CD8-positive, alpha-beta memory T cell (primary cell): Measurements from ENCODE around the gene LDHAL6A. TPM values are rescaled to one million over a fixed set of nuclear protein-coding genes. Genes with fewer than 3 reads are reported as not detected.

Experiments
- CTCF ChIA-PET: fragments of 350-600 bp; sonication (Branson Sonifier 250); formaldehyde crosslinking; loops from one replicate; lab custom pipeline; 2021; ENCODE audit warnings: antibody characterized with exemption; lab: Charles Lee
- POLR2A ChIA-PET: fragments of 350-600 bp; sonication (Branson Sonifier 250); formaldehyde crosslinking; loops from one replicate; lab custom pipeline; 2021; ENCODE audit warnings: antibody characterized with exemption; lab: Charles Lee
- DNase-seq, 5 donors: peaks; one replicate each; pipeline versions ENCODE4 v3.0.0 to v3.0.0-alpha.2; 2020 to 2022; ENCODE audit warnings: mixed read lengths in 1 of 5
- H3K27ac ChIP-seq: one replicate; pipeline ENCODE4 v1.7.0; 2013; ENCODE audit warnings: low read depth, mild to moderate bottlenecking, low read length, moderate library complexity
- H3K27me3 ChIP-seq: 2 replicates; pipeline ENCODE4 v1.7.0; 2013; ENCODE audit warnings: low read length, mild to moderate bottlenecking; ENCODE audit not compliant: insufficient read depth, poor library complexity, severe bottlenecking
- H3K36me3 ChIP-seq: 2 replicates; pipeline ENCODE4 v1.7.0; 2013; ENCODE audit warnings: mild to moderate bottlenecking, low read length, moderate library complexity; ENCODE audit not compliant: insufficient read depth
- H3K4me1 ChIP-seq: 2 replicates; pipeline ENCODE4 v1.7.0; 2013; ENCODE audit warnings: mild to moderate bottlenecking, low read length, moderate library complexity; ENCODE audit not compliant: insufficient read depth
- H3K4me3 ChIP-seq: 2 replicates; pipeline ENCODE4 v1.7.0; 2013; ENCODE audit warnings: mild to moderate bottlenecking, low read length
- H3K9me3 ChIP-seq: 2 replicates; pipeline ENCODE4 v1.7.0; 2013; ENCODE audit warnings: mild to moderate bottlenecking, low read length
- H3K27ac Mint-ChIP-seq, 8 donors: one replicate each; pipeline ENCODE4 v1.8.0; 2020 to 2021; ENCODE audit warnings: mixed read lengths in 8 of 8, mild to moderate bottlenecking in 6 of 8, inconsistent platforms in 3 of 8, moderate library complexity in 3 of 8
- H3K27me3 Mint-ChIP-seq, 2 donors: one replicate each; pipeline ENCODE4 v1.8.0; 2020 to 2021; ENCODE audit warnings: mixed read lengths in 2 of 2, mild to moderate bottlenecking in 1 of 2, moderate library complexity in 1 of 2
- H3K36me3 Mint-ChIP-seq, 3 donors: one replicate each; pipeline ENCODE4 v1.8.0; 2020 to 2021; ENCODE audit warnings: mixed read lengths in 3 of 3, inconsistent platforms in 1 of 3, mild to moderate bottlenecking in 1 of 3
- H3K4me1 Mint-ChIP-seq, 3 donors: one replicate each; pipeline ENCODE4 v1.8.0; 2020 to 2021; ENCODE audit warnings: mixed read lengths in 3 of 3, inconsistent platforms in 1 of 3, mild to moderate bottlenecking in 1 of 3
- H3K4me3 Mint-ChIP-seq, 7 donors: one replicate each; pipeline ENCODE4 v1.8.0; 2020 to 2021; ENCODE audit warnings: mixed read lengths in 7 of 7, mild to moderate bottlenecking in 6 of 7, moderate library complexity in 4 of 7, inconsistent platforms in 2 of 7
- H3K9me3 Mint-ChIP-seq, 5 donors: one replicate each; pipeline ENCODE4 v1.8.0; 2020 to 2022; ENCODE audit warnings: mixed read lengths in 5 of 5, mild to moderate bottlenecking in 3 of 5, moderate library complexity in 2 of 5, inconsistent platforms in 1 of 5
- polyA plus RNA-seq: library from polyadenylated mRNA; unstranded; fragments of 300-500 nt; fragmentation: Illumina TruSeq; gene quantifications from one replicate; pipeline ENCODE4 v1.2.3, GENCODE V29; 2021
- total RNA-seq, 2 experiments: library from RNA; stranded (reverse); gene quantifications; one replicate each; pipeline ENCODE4 v1.2.3, GENCODE V29; 2021

LDHAL6A gene
- total and polyA plus RNA-seq, 3 experiments from 2014 or later, result not detected

GRCh38 chr11:18468059-18468458, 12.4 kb downstream of the LDHAL6A start:
- Mint-ChIP-seq H3K27ac (no peak overlapping the region), H3K4me1 (no peaks in the 10 kb centered on the region), H3K36me3 (peaks cover 0 to 6% (median 5%) of the 10 kb centered on the region in 3 donors), H3K4me3 (no peak overlapping the region), H3K9me3 (no peaks in the 10 kb centered on the region), H3K27me3 (no peaks in the 10 kb centered on the region)
- no peak overlapping the region for H3K27ac ChIP-seq
- ChIA-PET CTCF (no interaction called here), POLR2A (no interaction called here)
- no peaks in the 10 kb centered on the region for H3K36me3 ChIP-seq
- H3K4me3 ChIP-seq, result no peak overlapping the region
- no peaks in the 10 kb centered on the region for H3K27me3 ChIP-seq
- no peaks in the 10 kb centered on the region for H3K4me1 ChIP-seq
- no peak for DNase-seq
- no peaks in the 10 kb centered on the region for H3K9me3 ChIP-seq

DNA sequence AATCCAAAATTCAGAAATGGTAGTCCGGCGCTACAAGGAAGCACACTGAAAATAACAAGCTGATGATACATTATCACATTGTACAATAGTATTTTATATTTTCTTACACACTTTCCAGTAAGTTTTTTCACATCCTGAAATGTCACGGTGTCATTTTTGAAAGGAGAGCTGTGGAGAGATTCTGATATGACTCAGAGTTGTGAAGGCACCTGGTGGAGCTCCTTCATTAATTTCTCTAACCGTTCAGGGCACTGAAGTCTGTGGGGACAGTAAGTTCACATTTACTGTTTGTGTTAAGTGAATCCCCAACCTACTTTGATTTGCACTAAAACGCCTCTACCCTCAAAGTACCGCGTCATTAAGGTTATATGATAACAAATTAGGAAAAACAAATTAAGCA, 13.3 kb downstream of the LDHAL6A start:
- H3K4me1 Mint-ChIP-seq, result no peaks in the 10 kb centered on the region
- peaks cover 0 to 9% (median 7%) of the 10 kb centered on the region in 3 donors for H3K36me3 Mint-ChIP-seq
- Histone ChIP-seq H3K27me3 (no peaks in the 10 kb centered on the region), H3K4me1 (no peaks in the 10 kb centered on the region), H3K36me3 (no peaks in the 10 kb centered on the region), H3K9me3 (no peaks in the 10 kb centered on the region), H3K4me3 (no peak overlapping the region), H3K27ac (no peak overlapping the region)
- no peaks in the 10 kb centered on the region for H3K27me3 Mint-ChIP-seq
- no peak for DNase-seq
- no peaks in the 10 kb centered on the region for H3K9me3 Mint-ChIP-seq
- peak overlapping the region in 1 of 8 donors; percentile 41 for H3K27ac Mint-ChIP-seq
- ChIA-PET POLR2A (no interaction called here), CTCF (no interaction called here)
- no peak overlapping the region for H3K4me3 Mint-ChIP-seq

DNA sequence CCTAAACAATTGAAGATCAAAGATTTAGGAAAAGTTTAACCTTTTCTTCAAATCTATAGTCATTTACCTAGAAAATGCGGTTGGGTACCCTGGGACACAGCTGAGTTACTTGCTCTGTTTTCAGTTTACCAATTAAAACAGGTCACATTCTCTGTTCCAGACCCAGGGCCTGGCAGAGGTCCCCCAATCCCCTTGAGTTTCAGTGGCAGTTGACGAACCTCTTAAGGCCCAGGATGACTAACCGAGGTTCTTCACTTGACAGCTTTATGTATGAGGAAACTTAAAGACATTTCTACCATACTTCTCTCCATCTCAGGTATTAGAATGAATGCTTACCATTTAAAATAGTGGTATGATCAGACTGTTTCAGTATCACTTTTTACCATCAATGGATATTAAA, 16.3 kb downstream of the LDHAL6A start:
- DNase-seq, result no peak
- H3K4me1 Mint-ChIP-seq, result no peaks in the 10 kb centered on the region

GRCh38 chr11:18472587-18472986, 16.9 kb downstream of the LDHAL6A start:
- H3K4me3 Mint-ChIP-seq, result no peak overlapping the region
- H3K27me3 Mint-ChIP-seq, result no peaks in the 10 kb centered on the region
- H3K4me3 ChIP-seq, result no peak overlapping the region
- no peaks in the 10 kb centered on the region for H3K36me3 ChIP-seq
- no peaks in the 10 kb centered on the region for H3K9me3 ChIP-seq
- no peak overlapping the region for H3K27ac ChIP-seq
- H3K36me3 Mint-ChIP-seq, result peaks cover 0 to 33% (median 17%) of the 10 kb centered on the region in 3 donors
- H3K27me3 ChIP-seq, result no peaks in the 10 kb centered on the region
- no peaks in the 10 kb centered on the region for H3K4me1 Mint-ChIP-seq
- H3K9me3 Mint-ChIP-seq, result no peaks in the 10 kb centered on the region
- ChIA-PET POLR2A (no interaction called here), CTCF (no interaction called here)
- no peaks in the 10 kb centered on the region for H3K4me1 ChIP-seq
- no peak overlapping the region for H3K27ac Mint-ChIP-seq
- DNase-seq, result no peak

More for the DNA sequence above, 16.3 kb downstream of the LDHAL6A start:
- Histone ChIP-seq H3K4me1 (no peaks in the 10 kb centered on the region), H3K4me3 (no peak overlapping the region), H3K27ac (no peak overlapping the region), H3K36me3 (no peaks in the 10 kb centered on the region), H3K9me3 (no peaks in the 10 kb centered on the region), H3K27me3 (no peaks in the 10 kb centered on the region)
- no peaks in the 10 kb centered on the region for H3K9me3 Mint-ChIP-seq
- ChIA-PET CTCF (no interaction called here), POLR2A (no interaction called here)
- peaks cover 0 to 27% (median 14%) of the 10 kb centered on the region in 3 donors for H3K36me3 Mint-ChIP-seq
- no peaks in the 10 kb centered on the region for H3K27me3 Mint-ChIP-seq
- H3K4me3 Mint-ChIP-seq, result no peak overlapping the region
- H3K27ac Mint-ChIP-seq, result peak overlapping the region in 2 of 8 donors; percentile 10 to 63

DNA sequence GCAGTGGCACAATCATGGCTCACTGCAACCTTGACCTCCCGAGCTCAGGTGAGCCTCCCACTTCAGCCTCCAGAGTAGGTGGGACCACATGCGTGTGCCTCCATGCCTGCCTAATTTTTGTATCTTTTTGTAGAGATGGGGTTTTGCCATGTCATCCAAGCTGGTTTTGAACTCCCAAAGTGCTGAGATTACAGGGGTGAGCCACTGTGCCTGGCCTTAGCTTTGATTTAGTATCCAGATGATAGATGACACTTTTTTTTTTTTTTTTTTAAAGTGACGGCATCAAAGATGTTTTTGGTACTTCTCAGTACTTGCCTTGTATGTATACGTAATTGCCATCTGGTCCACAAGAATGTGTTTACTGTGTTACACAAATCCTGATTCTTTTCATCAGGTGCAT, 23.4 kb downstream of the LDHAL6A start:
- H3K4me3 ChIP-seq, result no peak overlapping the region
- H3K27ac Mint-ChIP-seq, result peak overlapping the region in 1 of 8 donors; percentile 29
- no peaks in the 10 kb centered on the region for H3K9me3 Mint-ChIP-seq
- H3K27me3 ChIP-seq, result no peaks in the 10 kb centered on the region
- no peaks in the 10 kb centered on the region for H3K4me1 ChIP-seq
- no peaks in the 10 kb centered on the region for H3K4me1 Mint-ChIP-seq
- no peaks in the 10 kb centered on the region for H3K27me3 Mint-ChIP-seq
- POLR2A ChIA-PET, result no interaction called here
- peaks cover 20 to 91% (median 48%) of the 10 kb centered on the region in 3 donors for H3K36me3 Mint-ChIP-seq
- peaks cover 49% of the 10 kb centered on the region for H3K36me3 ChIP-seq
- H3K4me3 Mint-ChIP-seq, result no peak overlapping the region
- CTCF ChIA-PET, result no interaction called here
- H3K9me3 ChIP-seq, result no peaks in the 10 kb centered on the region
- no peak overlapping the region for H3K27ac ChIP-seq
- DNase-seq, result no peak

DNA sequence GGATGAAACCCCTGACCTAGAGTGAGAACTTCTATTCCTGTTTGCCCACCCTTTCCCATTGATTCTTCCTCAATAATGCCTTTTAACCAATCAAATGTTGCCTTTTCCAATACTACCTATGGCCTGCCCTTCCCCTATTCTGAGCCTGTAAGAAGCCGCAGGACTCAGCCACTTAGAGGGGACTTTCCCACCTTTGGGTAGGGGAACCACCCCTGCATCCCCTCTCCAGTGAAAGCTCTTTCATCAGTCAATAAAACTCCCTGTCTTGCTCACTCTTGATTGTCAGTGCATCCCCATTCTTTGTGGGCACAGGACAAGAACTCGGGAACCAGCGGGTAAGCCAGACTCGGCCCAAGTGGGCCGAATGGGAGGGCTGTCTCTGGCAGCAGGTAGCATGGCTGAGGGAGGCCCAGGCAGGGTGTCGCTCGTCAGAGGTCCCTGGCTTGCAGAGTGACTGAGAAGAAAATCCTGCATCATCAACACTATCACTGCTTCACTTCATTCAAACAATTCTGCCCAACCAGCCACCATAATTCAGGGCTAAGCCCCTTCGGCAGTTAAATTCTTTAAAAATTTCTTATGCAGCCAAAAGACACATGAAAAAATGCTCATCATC, 30.4 kb downstream of the LDHAL6A start:
- Mint-ChIP-seq H3K27ac (peak overlapping the region in 2 of 8 donors; percentile 47 to 66), H3K4me3 (no peak overlapping the region), H3K36me3 (peaks cover 15 to 85% (median 35%) of the 10 kb centered on the region in 3 donors), H3K27me3 (no peaks in the 10 kb centered on the region), H3K4me1 (peaks cover 2 to 9% (median 9%) of the 10 kb centered on the region in 3 donors), H3K9me3 (no peaks in the 10 kb centered on the region)
- ChIA-PET POLR2A (no interaction called here), CTCF (no interaction called here)
- Histone ChIP-seq H3K4me3 (no peak overlapping the region), H3K36me3 (peaks cover 36% of the 10 kb centered on the region), H3K9me3 (no peaks in the 10 kb centered on the region), H3K4me1 (no peaks in the 10 kb centered on the region), H3K27ac (no peak overlapping the region), H3K27me3 (no peaks in the 10 kb centered on the region)
- no peak for DNase-seq

GRCh38 chr11:18490319-18490718, 34.7 kb downstream of the LDHAL6A start:
- ChIA-PET POLR2A (no interaction called here), CTCF (no interaction called here)
- no peak overlapping the region for H3K4me3 Mint-ChIP-seq
- peaks cover 4 to 82% (median 15%) of the 10 kb centered on the region in 3 donors for H3K36me3 Mint-ChIP-seq
- Histone ChIP-seq H3K36me3 (peaks cover 12% of the 10 kb centered on the region), H3K4me1 (no peaks in the 10 kb centered on the region), H3K4me3 (no peak overlapping the region), H3K27me3 (no peaks in the 10 kb centered on the region), H3K27ac (no peak overlapping the region), H3K9me3 (no peaks in the 10 kb centered on the region)
- H3K27me3 Mint-ChIP-seq, result no peaks in the 10 kb centered on the region
- DNase-seq, result no peak
- H3K9me3 Mint-ChIP-seq, result no peaks in the 10 kb centered on the region
- peaks cover 8 to 24% (median 22%) of the 10 kb centered on the region in 3 donors for H3K4me1 Mint-ChIP-seq
- H3K27ac Mint-ChIP-seq, result peak overlapping the region in 4 of 8 donors; percentile 4 to 70 (median 54)

DNA sequence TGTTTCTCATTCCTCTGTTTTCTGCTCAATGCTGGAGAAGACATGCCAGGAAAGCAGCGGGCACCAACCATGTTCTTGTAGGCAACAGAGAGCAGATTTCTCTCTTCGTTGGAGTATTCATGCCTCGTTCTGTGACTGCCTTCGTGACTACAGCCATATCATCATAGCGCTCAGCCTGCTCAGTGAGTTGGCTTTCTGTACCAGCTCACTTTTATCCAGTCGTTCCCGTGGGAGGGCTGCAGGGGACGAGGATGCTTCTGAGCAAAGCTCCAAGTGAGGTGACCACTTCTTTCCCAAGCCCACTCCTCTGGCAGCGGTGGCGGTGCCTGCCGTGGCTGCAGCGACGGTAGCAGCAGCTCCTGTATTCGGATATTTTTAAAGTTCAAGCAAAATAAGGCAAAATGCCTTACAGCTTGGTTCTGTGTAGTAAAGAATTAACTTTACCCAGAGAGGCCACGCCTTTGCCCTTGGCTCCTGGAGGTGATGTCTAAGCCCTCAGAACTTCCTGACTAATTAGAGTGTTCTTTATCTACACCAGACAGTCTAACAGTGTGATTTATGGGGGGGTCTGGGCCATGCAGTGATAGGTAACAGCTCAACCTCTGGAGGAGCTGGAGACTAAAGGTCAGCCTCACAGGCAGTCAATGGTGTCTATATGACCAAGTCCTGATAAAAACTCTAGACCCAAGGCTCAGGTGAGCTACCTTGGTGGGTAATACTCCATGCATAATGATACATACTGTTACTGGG, 35.3 kb downstream of the LDHAL6A start:
- H3K4me3 Mint-ChIP-seq, result no peak overlapping the region
- H3K36me3 Mint-ChIP-seq, result peaks cover 4 to 86% (median 15%) of the 10 kb centered on the region in 3 donors
- no peaks in the 10 kb centered on the region for H3K27me3 ChIP-seq
- H3K27ac ChIP-seq, result no peak overlapping the region
- peaks cover 8 to 29% (median 22%) of the 10 kb centered on the region in 3 donors for H3K4me1 Mint-ChIP-seq
- CTCF ChIA-PET, result interaction anchor here (1.4 kb wide), 1 partner anchor 9 kb away, joined by 3 read pairs; no protein-coding TSS in a partner anchor
- H3K36me3 ChIP-seq, result peaks cover 12% of the 10 kb centered on the region
- POLR2A ChIA-PET, result no interaction called here
- H3K27me3 Mint-ChIP-seq, result no peaks in the 10 kb centered on the region
- H3K4me1 ChIP-seq, result no peaks in the 10 kb centered on the region
- no peaks in the 10 kb centered on the region for H3K9me3 ChIP-seq
- H3K27ac Mint-ChIP-seq, result peak overlapping the region in 4 of 8 donors; percentile 9 to 61 (median 37)
- no peaks in the 10 kb centered on the region for H3K9me3 Mint-ChIP-seq
- no peak for DNase-seq
- H3K4me3 ChIP-seq, result no peak overlapping the region
